ENCODE data around the gene GABRG2. TPM values are rescaled to one million over a fixed set of nuclear protein-coding genes. Genes with fewer than 3 reads are reported as not detected.
"Not testable (repeated sequence)": the region's sequence is repeated elsewhere in the genome, so short reads cannot be mapped to it uniquely, and the experiment has no call there.

The GABRG2 gene
- polyA plus RNA-seq, 1 donor from 2014 or later: 35.8 TPM

- H2AFZ ChIP-seq (ENCODE audit: low read depth, low read length): no peak overlapping the region
- no peaks in the 10 kb centered on the region for H4K20me1 ChIP-seq (ENCODE audit: insufficient read depth)
- no peaks in the 10 kb centered on the region for H3K79me2 ChIP-seq (replicated peaks; ENCODE audit: insufficient read depth, low read length)
- no peaks in the 10 kb centered on the region for H3K9me3 ChIP-seq (ENCODE audit: low read length)
- no peak overlapping the region for H3K4me3 ChIP-seq (ENCODE audit: low read length)
- no peak overlapping the region for H3K4me2 ChIP-seq (ENCODE audit: low read length)
- H3K27me3 ChIP-seq (ENCODE audit: insufficient read depth, low read depth, low read length): no peaks in the 10 kb centered on the region
- no peaks in the 10 kb centered on the region for H3K9me2 ChIP-seq (ENCODE audit: insufficient read depth, low read length)
- no peak overlapping the region for H3K9ac ChIP-seq (ENCODE audit: low read length)
- no peak overlapping the region for H3K27ac ChIP-seq (ENCODE audit: low read length)
- TF ChIP-seq CTCF (IDR thresholded peaks at IDR 0.05; ENCODE audit: poor library complexity, severe bottlenecking): no peak
- no peak for TF ChIP-seq SMC3 (conservative IDR thresholded peaks at IDR 0.05; ENCODE audit: poor library complexity)
- TF ChIP-seq EZH2 (IDR thresholded peaks at IDR 0.05; ENCODE audit: borderline replicate concordance, insufficient read depth, low read length, poor library complexity, severe bottlenecking): no peak
- TF ChIP-seq POLR2AphosphoS5 (IDR thresholded peaks at IDR 0.05): no peak
- no peak for TF ChIP-seq MXI1 (conservative IDR thresholded peaks at IDR 0.05; ENCODE audit: poor library complexity, severe bottlenecking)
- no peak for TF ChIP-seq EP300 (conservative IDR thresholded peaks at IDR 0.05; ENCODE audit: poor library complexity, severe bottlenecking)
- TF ChIP-seq TAF1 (IDR thresholded peaks at IDR 0.05; ENCODE audit: low read depth): no peak
- TF ChIP-seq REST (IDR thresholded peaks at IDR 0.05; ENCODE audit: borderline replicate concordance): no peak
- H3F3A ChIP-seq (ENCODE audit: insufficient read depth, low read length, poor library complexity, severe bottlenecking): no peaks in the 10 kb centered on the region
- H3K36me3 ChIP-seq (ENCODE audit: insufficient read depth, low read length): no peaks in the 10 kb centered on the region
Measured at GRCh38 chr5:162052676-162053075, 14.9 kb upstream of the GABRG2 start.

GRCh38 chr5:162055095-162055494, 12.5 kb upstream of the GABRG2 start:
- not testable (repeated sequence) for H3K4me2 ChIP-seq (ENCODE audit: low read length); H3F3A ChIP-seq (ENCODE audit: insufficient read depth, low read length, poor library complexity, severe bottlenecking); H2AFZ ChIP-seq (ENCODE audit: low read depth, low read length); H3K79me2 ChIP-seq (replicated peaks; ENCODE audit: insufficient read depth, low read length); H3K9ac ChIP-seq (ENCODE audit: low read length); H3K27ac ChIP-seq (ENCODE audit: low read length); H4K20me1 ChIP-seq (ENCODE audit: insufficient read depth); H3K4me3 ChIP-seq (ENCODE audit: low read length); H3K9me3 ChIP-seq (ENCODE audit: low read length); H3K36me3 ChIP-seq (ENCODE audit: insufficient read depth, low read length); H3K27me3 ChIP-seq (ENCODE audit: insufficient read depth, low read depth, low read length); H3K9me2 ChIP-seq (ENCODE audit: insufficient read depth, low read length)

GRCh38 chr5:162067162-162067561, 411 bp upstream of the GABRG2 start:
- H3K4me2 ChIP-seq (ENCODE audit: low read length): peak overlapping the region; percentile 65
- TF ChIP-seq EP300 (conservative IDR thresholded peaks at IDR 0.05; ENCODE audit: poor library complexity, severe bottlenecking) (no peak), POLR2AphosphoS5 (IDR thresholded peaks at IDR 0.05) (no peak), CTCF (IDR thresholded peaks at IDR 0.05; ENCODE audit: poor library complexity, severe bottlenecking) (no peak), MXI1 (conservative IDR thresholded peaks at IDR 0.05; ENCODE audit: poor library complexity, severe bottlenecking) (peak; percentile 66), RAD21 (conservative IDR thresholded peaks at IDR 0.05) (no peak), REST (IDR thresholded peaks at IDR 0.05; ENCODE audit: borderline replicate concordance) (no peak), EZH2 (IDR thresholded peaks at IDR 0.05; ENCODE audit: borderline replicate concordance, insufficient read depth, low read length, poor library complexity, severe bottlenecking) (no peak), SMC3 (conservative IDR thresholded peaks at IDR 0.05; ENCODE audit: poor library complexity) (peak; percentile 12), TAF1 (IDR thresholded peaks at IDR 0.05; ENCODE audit: low read depth) (no peak)

More at GRCh38 chr5:162067162-162067561, 411 bp upstream of the GABRG2 start:
- Histone ChIP-seq H3F3A (ENCODE audit: insufficient read depth, low read length, poor library complexity, severe bottlenecking) (no peaks in the 10 kb centered on the region), H3K36me3 (ENCODE audit: insufficient read depth, low read length) (no peaks in the 10 kb centered on the region), H2AFZ (ENCODE audit: low read depth, low read length) (peak overlapping the region; percentile 84), H3K9ac (ENCODE audit: low read length) (peak overlapping the region; percentile 84), H3K9me2 (ENCODE audit: insufficient read depth, low read length) (no peaks in the 10 kb centered on the region), H3K27ac (ENCODE audit: low read length) (peak overlapping the region; percentile 89), H3K4me3 (ENCODE audit: low read length) (peak overlapping the region; percentile 72), H4K20me1 (ENCODE audit: insufficient read depth) (no peaks in the 10 kb centered on the region), H3K9me3 (ENCODE audit: low read length) (no peaks in the 10 kb centered on the region), H3K27me3 (ENCODE audit: insufficient read depth, low read depth, low read length) (no peaks in the 10 kb centered on the region), H3K79me2 (replicated peaks; ENCODE audit: insufficient read depth, low read length) (no peaks in the 10 kb centered on the region)
